ENCODE measurements around the gene GFAP. TPM values are rescaled to one million over a fixed set of nuclear protein-coding genes. Genes with fewer than 3 reads are reported as not detected.

GFAP gene
- total RNA-seq, 1 experiment from 2014 or later = 1.2 TPM

- Histone ChIP-seq H3K9ac (ENCODE audit: extremely low read depth, insufficient read length, low read length) (no peak overlapping the region), H3K56ac (ENCODE audit: insufficient read length, low read depth, low read length) (no peak overlapping the region), H3K18ac (ENCODE audit: insufficient read length, low read depth, low read length) (no peak overlapping the region), H4K8ac (replicated peaks; ENCODE audit: insufficient read length, low read depth, low read length) (no peak overlapping the region), H2BK5ac (ENCODE audit: insufficient read length, low read length) (no peak overlapping the region), H3T11ph (ENCODE audit: low read length) (no peak overlapping the region), H2BK20ac (ENCODE audit: low read depth, low read length, poor library complexity, severe bottlenecking) (no peak overlapping the region), H3K79me2 (ENCODE audit: insufficient read depth, low read length) (no peaks in the 10 kb centered on the region), H4K20me1 (ENCODE audit: control insufficient read depth, insufficient read depth, insufficient read length) (no peaks in the 10 kb centered on the region), H4K5ac (ENCODE audit: insufficient read length, low read depth, low read length) (no peak overlapping the region), H2AK5ac (ENCODE audit: insufficient read length, low read length) (no peak overlapping the region), H3K79me1 (ENCODE audit: insufficient read depth, low read depth, low read length, poor library complexity, severe bottlenecking) (no peaks in the 10 kb centered on the region), H4K91ac (ENCODE audit: insufficient read length, low read depth, low read length) (no peak overlapping the region), H3K27me3 (ENCODE audit: insufficient read depth, low read length) (0 out of 2 replicates have a peak, but pooled peaks cover 2% of the 10 kb centered on the region), H2BK12ac (ENCODE audit: insufficient read length, low read depth, low read length) (no peak overlapping the region), H3K4ac (ENCODE audit: low read depth, low read length) (no peak overlapping the region), H3K4me1 (ENCODE audit: insufficient read depth, low read length) (peaks cover 7% of the 10 kb centered on the region; the same call in 1 of the 2 replicates), H3K14ac (ENCODE audit: insufficient read depth, low read length) (no peak overlapping the region), H3K9me3 (ENCODE audit: control insufficient read depth, low read depth, low read length) (no peaks in the 10 kb centered on the region), H3K23me2 (ENCODE audit: insufficient read length, low read depth, low read length, poor library complexity, severe bottlenecking) (no peaks in the 10 kb centered on the region), H2BK120ac (ENCODE audit: low read depth, low read length, poor library complexity, severe bottlenecking) (no peak overlapping the region), H2BK15ac (ENCODE audit: low read depth, low read length) (no peak overlapping the region), H3K4me2 (ENCODE audit: insufficient read depth, insufficient read length, low read length) (no peak overlapping the region), H2AFZ (ENCODE audit: low read length) (no peak overlapping the region), H3K27ac (ENCODE audit: insufficient read length, low read depth, low read length) (no peak overlapping the region), H3K23ac (ENCODE audit: insufficient read length, low read depth, low read length) (no peak overlapping the region)
- H3K27me3 Mint-ChIP-seq (ENCODE audit: low read depth) = peaks cover 29% of the 10 kb centered on the region
- no peak overlapping the region for H3K4me3 Mint-ChIP-seq
- H3K36me3 Mint-ChIP-seq (ENCODE audit: insufficient read depth in 1 of 3, low read depth in 3 of 3) = no peaks in the 10 kb centered on the region
- peaks cover 17 to 32% of the 10 kb centered on the region in 2 experiments for H3K4me1 Mint-ChIP-seq
- H3K9me3 Mint-ChIP-seq = no peaks in the 10 kb centered on the region
- peak; percentile 21 for DNase-seq
- WGBS (ENCODE audit: extremely low coverage, insufficient read length, low lambda C conversion rate) = no CpG with 5 or more reads among the region's 2 CpGs
- no peak for TF ChIP-seq CTCF (conservative IDR thresholded peaks at IDR 0.05)
- H3K27ac Mint-ChIP-seq = no peak overlapping the region
Measured at GRCh38 chr17:44919411-44919810, 4.1 kb upstream of the GFAP start.
